C4-2B (cell line): ENCODE results near the gene GAS6.

ENCODE experiments used
- CTCF ChIP-seq: fragments of 450-650 bp; conservative IDR thresholded peaks from 2 replicates; pipeline ENCODE4 v1.5.1; 2017; ENCODE audit warnings: mild to moderate bottlenecking
- ZFX ChIP-seq: fragments of 450-650 bp; IDR thresholded peaks from 2 replicates; pipeline ENCODE4 v1.6.1; 2017

- TF ChIP-seq CTCF (no peak), ZFX (no peak)
Observed at GRCh38 chr13:113849981-113850721, 13.7 kb downstream of the GAS6 start.
